ENCODE results near the gene CPXM1. TPM values are rescaled to one million over a fixed set of nuclear protein-coding genes. Genes with fewer than 3 reads are reported as not detected.

Gene CPXM1
- total RNA-seq, 1 experiment from 2014 or later = not detected

DNA sequence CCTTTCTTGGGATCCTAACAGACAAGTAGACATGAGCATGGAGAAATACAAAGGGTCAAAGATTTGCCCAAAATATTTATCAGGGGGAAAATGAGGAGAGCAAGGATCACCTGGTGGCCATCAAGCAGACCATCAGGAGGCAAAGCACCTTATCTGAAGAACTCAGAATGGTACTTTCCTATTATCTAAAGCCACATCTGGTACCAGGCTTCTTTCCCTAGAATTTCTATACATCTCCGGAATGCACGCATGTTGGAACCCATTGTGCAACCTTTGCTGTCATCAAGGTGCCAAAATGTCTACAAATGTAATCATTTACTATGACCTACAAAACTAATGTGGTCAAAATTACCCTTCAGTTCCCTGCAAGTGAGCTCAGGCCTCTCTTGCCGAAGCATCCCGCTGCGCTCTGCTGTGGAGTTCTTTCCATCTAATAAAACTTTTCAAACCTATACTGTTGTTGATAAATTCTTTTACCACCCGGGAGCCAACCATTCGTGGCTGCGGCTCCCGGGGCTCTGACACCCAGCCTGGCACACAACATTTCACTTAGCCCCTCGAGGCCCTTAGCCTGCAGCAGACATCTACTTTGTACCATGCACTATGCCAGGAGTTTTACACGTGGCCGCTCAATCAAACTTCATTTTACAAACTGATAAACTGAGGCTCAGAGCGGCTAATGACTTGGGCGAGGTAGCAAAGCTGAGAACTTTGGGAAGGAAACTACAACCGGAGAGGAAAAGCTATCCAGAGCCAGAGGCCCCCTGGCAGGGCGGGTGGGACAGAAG is 3.8 kb upstream of the CPXM1 start:
- no TSS peak for BruUV-seq (replicated peaks)

DNA sequence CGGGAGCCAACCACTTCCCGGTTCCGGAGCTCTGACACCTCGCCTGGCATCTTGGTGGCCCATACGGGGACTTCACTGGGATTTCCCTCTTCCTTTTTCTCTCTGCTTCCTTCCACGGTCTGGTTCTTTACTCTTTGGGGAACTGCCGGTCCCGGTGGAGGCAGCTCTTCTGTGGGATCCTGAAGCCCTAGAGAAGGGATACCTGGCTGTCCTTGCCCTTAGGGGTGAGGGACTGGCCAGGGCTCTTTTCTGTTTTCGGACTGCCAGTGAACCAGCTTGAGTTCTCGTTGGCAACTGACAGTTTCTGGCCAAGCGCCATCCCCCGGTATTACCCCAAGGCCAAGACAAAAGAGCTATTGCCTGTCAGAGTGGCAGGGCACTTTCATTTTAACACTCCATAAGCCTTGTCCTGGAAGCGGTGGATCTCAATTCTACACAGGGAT is 880 bp upstream of the CPXM1 start:
- Histone ChIP-seq H3K4me2 (ENCODE audit: low read length) (no peak overlapping the region), H3K9me2 (replicated peaks; ENCODE audit: low read length) (no peaks in the 10 kb centered on the region)
- CTCF ChIA-PET = no interaction called here

More for the DNA sequence above, 3.8 kb upstream of the CPXM1 start:
- TF ChIP-seq, protein P1, sequence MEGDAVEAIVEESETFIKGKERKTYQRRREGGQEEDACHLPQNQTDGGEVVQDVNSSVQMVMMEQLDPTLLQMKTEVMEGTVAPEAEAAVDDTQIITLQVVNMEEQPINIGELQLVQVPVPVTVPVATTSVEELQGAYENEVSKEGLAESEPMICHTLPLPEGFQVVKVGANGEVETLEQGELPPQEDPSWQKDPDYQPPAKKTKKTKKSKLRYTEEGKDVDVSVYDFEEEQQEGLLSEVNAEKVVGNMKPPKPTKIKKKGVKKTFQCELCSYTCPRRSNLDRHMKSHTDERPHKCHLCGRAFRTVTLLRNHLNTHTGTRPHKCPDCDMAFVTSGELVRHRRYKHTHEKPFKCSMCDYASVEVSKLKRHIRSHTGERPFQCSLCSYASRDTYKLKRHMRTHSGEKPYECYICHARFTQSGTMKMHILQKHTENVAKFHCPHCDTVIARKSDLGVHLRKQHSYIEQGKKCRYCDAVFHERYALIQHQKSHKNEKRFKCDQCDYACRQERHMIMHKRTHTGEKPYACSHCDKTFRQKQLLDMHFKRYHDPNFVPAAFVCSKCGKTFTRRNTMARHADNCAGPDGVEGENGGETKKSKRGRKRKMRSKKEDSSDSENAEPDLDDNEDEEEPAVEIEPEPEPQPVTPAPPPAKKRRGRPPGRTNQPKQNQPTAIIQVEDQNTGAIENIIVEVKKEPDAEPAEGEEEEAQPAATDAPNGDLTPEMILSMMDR (conservative IDR thresholded peaks at IDR 0.05; ENCODE audit: low read depth, low read length) = no peak
- TF ChIP-seq EZH2 (IDR thresholded peaks at IDR 0.05; ENCODE audit: low read length, unreplicated experiment) (no peak), EZH2phosphoT487 (IDR thresholded peaks at IDR 0.05; ENCODE audit: borderline replicate concordance, low read length) (no peak)
- DNase-seq = no peak
- H3K9me2 ChIP-seq (replicated peaks; ENCODE audit: low read length) = no peaks in the 10 kb centered on the region
- no peaks in the 10 kb centered on the region for H3K36me3 ChIP-seq (ENCODE audit: low read depth, low read length)
- no peak overlapping the region for H3K4me2 ChIP-seq (ENCODE audit: low read length)
- no peak overlapping the region for H3K27ac ChIP-seq (ENCODE audit: low read length)
- H3K79me2 ChIP-seq (ENCODE audit: low read length) = no peaks in the 10 kb centered on the region
- no peak for ATAC-seq
- no peaks in the 10 kb centered on the region for H4K20me1 ChIP-seq (ENCODE audit: low read length)
- H3K27me3 ChIP-seq (ENCODE audit: low read length) = no peaks in the 10 kb centered on the region
- POLR2A ChIA-PET (ENCODE audit: unreplicated experiment) = no interaction called here
- CTCF ChIA-PET = no interaction called here
- intact Hi-C loops (cut with micrococcal nuclease) = no loop called here
- no peak overlapping the region for H3K4me3 ChIP-seq (ENCODE audit: low read length)
- no peak overlapping the region for H2AFZ ChIP-seq (ENCODE audit: low read length)
- no peaks in the 10 kb centered on the region for H3K9me3 ChIP-seq (ENCODE audit: low read length)
- H3F3A ChIP-seq (ENCODE audit: low read length, unreplicated experiment) = no peaks in the 10 kb centered on the region
- H3K9ac ChIP-seq (ENCODE audit: low read length) = no peak overlapping the region
- H3K4me1 ChIP-seq (ENCODE audit: insufficient read depth, low read length) = no peaks in the 10 kb centered on the region

More for the DNA sequence above, 880 bp upstream of the CPXM1 start:
- intact Hi-C loops (cut with micrococcal nuclease) = no loop called here
- no peak for TF ChIP-seq EZH2phosphoT487 (IDR thresholded peaks at IDR 0.05; ENCODE audit: borderline replicate concordance, low read length)
- TF ChIP-seq EZH2 (IDR thresholded peaks at IDR 0.05; ENCODE audit: low read length, unreplicated experiment) = no peak
- TF ChIP-seq, protein P1 (conservative IDR thresholded peaks at IDR 0.05; ENCODE audit: low read depth, low read length) = no peak
- no peaks in the 10 kb centered on the region for H3F3A ChIP-seq (ENCODE audit: low read length, unreplicated experiment)
- ATAC-seq (no peak), DNase-seq (no peak)
- no peak overlapping the region for H3K27ac ChIP-seq (ENCODE audit: low read length)
- H3K9me3 ChIP-seq (ENCODE audit: low read length) = no peaks in the 10 kb centered on the region
- no peaks in the 10 kb centered on the region for H3K36me3 ChIP-seq (ENCODE audit: low read depth, low read length)
- POLR2A ChIA-PET (ENCODE audit: unreplicated experiment) = no interaction called here
- no peaks in the 10 kb centered on the region for H4K20me1 ChIP-seq (ENCODE audit: low read length)
- H3K27me3 ChIP-seq (ENCODE audit: low read length) = no peaks in the 10 kb centered on the region
- no peak overlapping the region for H3K9ac ChIP-seq (ENCODE audit: low read length)
- no peak overlapping the region for H2AFZ ChIP-seq (ENCODE audit: low read length)
- no peaks in the 10 kb centered on the region for H3K4me1 ChIP-seq (ENCODE audit: insufficient read depth, low read length)
- no peak overlapping the region for H3K4me3 ChIP-seq (ENCODE audit: low read length)
- BruUV-seq (replicated peaks) = no TSS peak
- no peaks in the 10 kb centered on the region for H3K79me2 ChIP-seq (ENCODE audit: low read length)
